Measurements from ENCODE around the gene MST1R.

GRCh38 chr3:49864505-49864904 lies 39.2 kb downstream of the MST1R start:
- TF ChIP-seq POLR2A (IDR thresholded peaks at IDR 0.05; ENCODE audit: low read length) (no peak), GATA1 (IDR thresholded peaks at IDR 0.05; ENCODE audit: low read depth, low read length) (no peak)

All from erythroblast (primary cell).